HepG2 (cell line): ENCODE measurements around the gene PGPEP1. TPM values are rescaled to one million over a fixed set of nuclear protein-coding genes. Genes with fewer than 3 reads are reported as not detected.

Source experiments
- BRD4 ChIP-seq: sonication (generic); formaldehyde crosslinking; IDR thresholded peaks from 2 replicates; pipeline ENCODE4 v1.4.0; 2020; ENCODE audit warnings: missing genetic modification reagents
- CEBPG ChIP-seq: IDR thresholded peaks from 2 replicates; pipeline ENCODE4 v1.6.1; 2016
- HDAC1 ChIP-seq: sonication (generic); formaldehyde crosslinking; IDR thresholded peaks from 2 replicates; pipeline ENCODE4 v1.5.1; 2020; ENCODE audit warnings: mild to moderate bottlenecking, missing genetic modification reagents
- HNRNPK ChIP-seq: fragments of 200-400 bp; formaldehyde crosslinking; IDR thresholded peaks from 2 replicates; pipeline ENCODE4 v1.6.1; 2018; ENCODE audit warnings: low read length, low read depth, moderate library complexity, mild to moderate bottlenecking; ENCODE audit not compliant: poor library complexity, severe bottlenecking
- JUNB ChIP-seq: sonication (generic); formaldehyde crosslinking; IDR thresholded peaks from 2 replicates; pipeline ENCODE4 v1.8.0; 2022; ENCODE audit warnings: missing genetic modification reagents, mild to moderate bottlenecking, borderline replicate concordance
- NCOA2 ChIP-seq: sonication (generic); formaldehyde crosslinking; IDR thresholded peaks from 2 replicates; pipeline ENCODE4 v1.8.0; 2022; ENCODE audit warnings: inconsistent platforms
- POGZ ChIP-seq: sonication (generic); formaldehyde crosslinking; IDR thresholded peaks from 2 replicates; pipeline ENCODE4 v1.4.0; 2020; ENCODE audit warnings: mild to moderate bottlenecking, missing genetic modification reagents
- RFXAP ChIP-seq: sonication (generic); formaldehyde crosslinking; IDR thresholded peaks from 2 replicates; pipeline ENCODE4 v1.4.0; 2020; ENCODE audit warnings: missing genetic modification reagents, borderline replicate concordance
- ZNF101 ChIP-seq: sonication (generic); formaldehyde crosslinking; IDR thresholded peaks from 2 replicates; pipeline ENCODE4 v1.4.0; 2020; ENCODE audit warnings: mild to moderate bottlenecking, low read depth, missing genetic modification reagents, borderline replicate concordance
- ZNF18 ChIP-seq: sonication (generic); formaldehyde crosslinking; IDR thresholded peaks from 2 replicates; pipeline ENCODE4 v1.8.0; 2022; ENCODE audit warnings: mild to moderate bottlenecking, missing genetic modification reagents; ENCODE audit not compliant: insufficient replicate concordance
- ZNF253 ChIP-seq: sonication (generic); formaldehyde crosslinking; IDR thresholded peaks from 2 replicates; pipeline ENCODE4 v1.8.0; 2022; ENCODE audit warnings: mild to moderate bottlenecking, missing genetic modification reagents, borderline replicate concordance
- ZNF564 ChIP-seq: sonication (generic); formaldehyde crosslinking; IDR thresholded peaks from 2 replicates; pipeline ENCODE4 v1.8.1; 2023; ENCODE audit warnings: mild to moderate bottlenecking, missing genetic modification reagents
- ZNF704 ChIP-seq: sonication (generic); formaldehyde crosslinking; IDR thresholded peaks from 2 replicates; pipeline ENCODE4 v1.8.1; 2023; ENCODE audit warnings: mild to moderate bottlenecking, inconsistent platforms, moderate library complexity, missing genetic modification reagents, borderline replicate concordance
- polyA plus RNA-seq, 8 experiments: library from polyadenylated mRNA; depleted of rRNA in 3 of 8; stranded (reverse) in 7 of 8; unstranded in 1 of 8; fragments of >200 nt; fragmentation: Illumina TruSeq in 4 of 8; extraction: Trizol in 4 of 8; gene quantifications; 2 replicates each; pipeline versions ENCODE4 v1.2.1 to v1.2.3, GENCODE V29; 2011 to 2016; ENCODE audit warnings: low read depth in 4 of 8, missing spikeins in 1 of 8, mixed read lengths in 1 of 8; ENCODE audit not compliant: insufficient read depth in 1 of 8
- total RNA-seq, 5 experiments: library from RNA; depleted of rRNA; stranded (reverse); fragments of >200 nt; fragmentation: Illumina TruSeq; extraction: Trizol; gene quantifications; 2 replicates each; pipeline ENCODE4 v1.2.3, GENCODE V29; 2016; ENCODE audit warnings: low read depth in 1 of 5
- TF ChIP-seq, protein P1 (sequence below): sonication (generic); formaldehyde crosslinking; conservative IDR thresholded peaks from 2 replicates; pipeline ENCODE4 v1.8.1; 2023; ENCODE audit warnings: missing genetic modification reagents
- TF ChIP-seq, protein P2 (sequence below): sonication (generic); formaldehyde crosslinking; IDR thresholded peaks from 2 replicates; pipeline ENCODE4 v1.4.0; 2020; ENCODE audit warnings: mild to moderate bottlenecking, missing genetic modification reagents

PGPEP1 gene
- total and polyA plus RNA-seq, 2 of the 13 experiments (the other 11 are each of a cell fraction or from before 2014, with no cell fraction given) = 53.1 to 56.6 TPM

- TF ChIP-seq ZNF704 (CRISPR knock-in tag) (no peak), POGZ (CRISPR knock-in tag) (peak; percentile 83), CEBPG (CRISPR knock-in tag) (peak; percentile 72), ZNF564 (peak; percentile 91), ZNF101 (CRISPR knock-in tag) (no peak), HNRNPK (no peak), ZNF18 (CRISPR knock-in tag) (peak; percentile 23), BRD4 (CRISPR knock-in tag) (no peak), NCOA2 (CRISPR knock-in tag) (peak; percentile 98), RFXAP (CRISPR knock-in tag) (peak; percentile 91), HDAC1 (CRISPR knock-in tag) (peak; percentile 99), ZNF253 (CRISPR knock-in tag) (no peak), JUNB (peak; percentile 89; the same call in 1 of the 2 replicates)
- TF ChIP-seq, protein P1, sequence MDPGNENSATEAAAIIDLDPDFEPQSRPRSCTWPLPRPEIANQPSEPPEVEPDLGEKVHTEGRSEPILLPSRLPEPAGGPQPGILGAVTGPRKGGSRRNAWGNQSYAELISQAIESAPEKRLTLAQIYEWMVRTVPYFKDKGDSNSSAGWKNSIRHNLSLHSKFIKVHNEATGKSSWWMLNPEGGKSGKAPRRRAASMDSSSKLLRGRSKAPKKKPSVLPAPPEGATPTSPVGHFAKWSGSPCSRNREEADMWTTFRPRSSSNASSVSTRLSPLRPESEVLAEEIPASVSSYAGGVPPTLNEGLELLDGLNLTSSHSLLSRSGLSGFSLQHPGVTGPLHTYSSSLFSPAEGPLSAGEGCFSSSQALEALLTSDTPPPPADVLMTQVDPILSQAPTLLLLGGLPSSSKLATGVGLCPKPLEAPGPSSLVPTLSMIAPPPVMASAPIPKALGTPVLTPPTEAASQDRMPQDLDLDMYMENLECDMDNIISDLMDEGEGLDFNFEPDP = no peak
- TF ChIP-seq, protein P2, sequence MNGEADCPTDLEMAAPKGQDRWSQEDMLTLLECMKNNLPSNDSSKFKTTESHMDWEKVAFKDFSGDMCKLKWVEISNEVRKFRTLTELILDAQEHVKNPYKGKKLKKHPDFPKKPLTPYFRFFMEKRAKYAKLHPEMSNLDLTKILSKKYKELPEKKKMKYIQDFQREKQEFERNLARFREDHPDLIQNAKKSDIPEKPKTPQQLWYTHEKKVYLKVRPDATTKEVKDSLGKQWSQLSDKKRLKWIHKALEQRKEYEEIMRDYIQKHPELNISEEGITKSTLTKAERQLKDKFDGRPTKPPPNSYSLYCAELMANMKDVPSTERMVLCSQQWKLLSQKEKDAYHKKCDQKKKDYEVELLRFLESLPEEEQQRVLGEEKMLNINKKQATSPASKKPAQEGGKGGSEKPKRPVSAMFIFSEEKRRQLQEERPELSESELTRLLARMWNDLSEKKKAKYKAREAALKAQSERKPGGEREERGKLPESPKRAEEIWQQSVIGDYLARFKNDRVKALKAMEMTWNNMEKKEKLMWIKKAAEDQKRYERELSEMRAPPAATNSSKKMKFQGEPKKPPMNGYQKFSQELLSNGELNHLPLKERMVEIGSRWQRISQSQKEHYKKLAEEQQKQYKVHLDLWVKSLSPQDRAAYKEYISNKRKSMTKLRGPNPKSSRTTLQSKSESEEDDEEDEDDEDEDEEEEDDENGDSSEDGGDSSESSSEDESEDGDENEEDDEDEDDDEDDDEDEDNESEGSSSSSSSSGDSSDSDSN = peak; percentile 83
These were observed 39.7 kb downstream of the PGPEP1 start (continued) for GRCh38 chr19:18379803-18380747.
